Testis (tissue), 3 donors: Measurements from ENCODE around the gene IRGC. TPM values are rescaled to one million over a fixed set of nuclear protein-coding genes. Genes with fewer than 3 reads are reported as not detected.

Source experiments
- DNase-seq: peaks from one replicate; pipeline ENCODE4 v3.0.0-alpha.2; 2019
- H3K27ac ChIP-seq, 2 donors: fragments of 200-600 bp; sonication (generic); one replicate each; pipeline ENCODE4 v1.5.1; 2019
- H3K27me3 ChIP-seq: fragments of 200-600 bp; sonication (generic); one replicate; pipeline ENCODE4 v1.5.1; 2019
- H3K36me3 ChIP-seq: fragments of 200-600 bp; sonication (generic); one replicate; pipeline ENCODE4 v1.5.1; 2017; ENCODE audit warnings: low read depth; ENCODE audit errors: missing control alignments
- H3K4me1 ChIP-seq: fragments of 200-600 bp; sonication (generic); one replicate; pipeline ENCODE4 v1.5.1; 2019
- H3K4me3 ChIP-seq, 2 donors: fragments of 200-600 bp; sonication (generic); one replicate each; pipeline ENCODE4 v1.5.1; 2017 to 2019
- H3K9me3 ChIP-seq: fragments of 200-600 bp; sonication (generic); one replicate; pipeline ENCODE4 v1.5.1; 2017
- CTCF ChIP-seq, 3 experiments: fragments of 450-650 bp in 2 of 3; fragments of 200-600 bp in 1 of 3; sonication (generic) in 1 of 3; IDR thresholded peaks; one replicate each; pipeline ENCODE4 v1.5.1; 2016 to 2019; ENCODE audit warnings: antibody characterized with exemption in 3 of 3, mild to moderate bottlenecking in 2 of 3, moderate library complexity in 1 of 3
- POLR2A ChIP-seq: fragments of 450-650 bp; IDR thresholded peaks from one replicate; pipeline ENCODE4 v1.6.1; 2017; ENCODE audit warnings: antibody characterized with exemption, mild to moderate bottlenecking, moderate library complexity
- WGBS, 2 donors: methylation state at CpG; one replicate each; pipeline ENCODE4 v1.1.5; 2018; 5-methylcytosine and 5-hydroxymethylcytosine counted together
- intact Hi-C: fragments of 100-400 bp; cut with DNase I; formaldehyde crosslinking; loops from one replicate; pipeline ENCODE4 v1.15.1; 2023; ENCODE audit warnings: low total_unique reads
- polyA plus RNA-seq: library from polyadenylated mRNA; stranded (reverse); fragments of 350-450 nt; fragmentation: Illumina TruSeq; extraction: RNeasy Lipid Tissue Mini Kit (QIAGEN cat#74804); gene quantifications from one replicate; pipeline ENCODE4 v1.2.3, GENCODE V29; 2014; ENCODE audit warnings: low read depth, low replicate concordance; ENCODE audit not compliant: insufficient read depth
- total RNA-seq, 2 donors: library from RNA; depleted of rRNA; stranded (reverse); fragments of >200 nt; gene quantifications; one replicate each; pipeline ENCODE4 v1.2.3, GENCODE V29; 2016

IRGC gene
- total and polyA plus RNA-seq, 3 donors from 2014 or later = 97.4 to 218 (median 167) TPM

DNA sequence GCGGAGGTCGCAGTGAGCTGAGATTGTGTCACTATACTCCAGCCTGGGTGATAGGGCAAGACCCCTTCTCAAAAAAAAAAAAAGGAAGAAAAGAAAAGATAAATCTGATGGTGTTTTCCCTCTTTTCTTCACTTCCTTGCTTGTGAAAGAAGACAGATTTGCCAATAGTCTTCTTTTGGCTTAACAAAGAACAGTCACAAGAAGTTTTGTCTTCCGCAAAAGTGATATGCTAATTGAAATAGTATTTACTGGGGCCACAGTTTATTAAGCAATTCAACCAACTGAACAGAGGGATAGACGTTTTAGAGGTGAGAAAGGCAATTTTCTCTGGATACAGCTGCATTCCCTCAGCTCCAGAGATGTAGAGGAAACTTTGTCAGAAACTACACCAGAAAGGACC is 23.0 kb upstream of the IRGC start:
- no peaks in the 10 kb centered on the region for H3K4me1 ChIP-seq
- H3K4me3 ChIP-seq = no peak overlapping the region
- H3K9me3 ChIP-seq = no peaks in the 10 kb centered on the region
- intact Hi-C loops = no loop called here
- DNase-seq = no peak
- H3K27me3 ChIP-seq = no peaks in the 10 kb centered on the region
- TF ChIP-seq CTCF (IDR thresholded peaks at IDR 0.05) = no peak
- TF ChIP-seq POLR2A = no peak
- WGBS, 2 donors = 81 to 82% methylated on average over 4 of the region's 4 CpGs
- H3K27ac ChIP-seq = no peak overlapping the region
- H3K36me3 ChIP-seq = no peaks in the 10 kb centered on the region

DNA sequence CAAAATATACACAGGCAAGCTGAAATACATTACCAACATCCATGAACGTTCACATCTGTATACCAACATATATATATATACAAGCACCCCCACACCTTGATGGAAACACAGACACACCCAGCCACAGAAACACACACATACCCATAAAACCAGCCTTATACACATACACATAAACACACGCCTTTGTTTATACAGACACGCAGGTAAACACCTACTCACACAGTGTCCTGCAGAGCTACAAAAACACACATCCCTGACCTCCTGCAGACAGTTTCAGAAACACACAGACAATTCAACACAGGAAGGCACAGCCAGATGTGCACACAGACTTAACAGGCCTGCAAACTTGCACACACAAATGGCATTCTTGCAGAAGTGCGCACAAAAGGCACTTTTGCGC is 21.3 kb upstream of the IRGC start:
- intact Hi-C loops = no loop called here
- 83 to 93% methylated on average over 5 of the region's 5 CpGs for WGBS, 2 donors
- TF ChIP-seq POLR2A (no peak), CTCF (IDR thresholded peaks at IDR 0.05) (no peak)
- Histone ChIP-seq H3K4me1 (peaks cover 4% of the 10 kb centered on the region), H3K27ac (no peak overlapping the region), H3K27me3 (no peaks in the 10 kb centered on the region), H3K9me3 (no peaks in the 10 kb centered on the region), H3K36me3 (no peaks in the 10 kb centered on the region), H3K4me3 (no peak overlapping the region)
- DNase-seq = no peak

DNA sequence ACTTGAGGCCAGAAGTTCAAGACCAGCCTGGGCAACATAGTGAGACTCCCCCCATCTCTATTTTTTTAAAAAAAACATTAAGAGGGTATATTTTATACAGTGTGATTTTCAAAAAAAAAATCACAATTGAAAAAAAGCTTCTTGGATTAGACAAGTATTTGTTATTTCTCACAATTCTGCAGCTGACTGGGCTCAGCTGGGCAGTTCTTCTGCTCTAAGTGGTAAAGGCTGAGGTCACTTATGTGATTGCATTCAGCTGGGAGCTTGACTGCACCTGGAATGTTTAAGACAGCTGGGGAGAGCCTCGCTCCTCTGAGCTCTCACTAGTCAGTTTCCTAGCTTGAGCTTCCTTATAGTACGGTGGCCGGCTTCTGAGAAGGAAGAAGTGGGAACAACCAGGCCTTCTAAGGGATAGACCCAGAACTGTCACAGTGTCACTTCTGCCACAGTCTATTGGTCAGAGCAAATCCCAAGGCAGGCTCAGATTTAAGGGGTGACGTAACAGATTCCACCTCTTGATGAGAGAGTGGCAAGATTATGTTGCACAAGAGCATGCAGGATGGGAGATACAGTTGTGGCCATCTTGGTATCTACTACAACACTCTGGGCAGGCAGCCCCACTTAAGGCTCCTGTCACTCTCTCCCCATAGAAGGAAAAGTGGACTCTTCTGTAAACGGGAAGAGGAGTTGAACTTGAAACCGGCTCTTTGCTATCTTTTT is 19.7 kb upstream of the IRGC start:
- 81 to 95% methylated on average over 6 of the region's 6 CpGs for WGBS, 2 donors
- H3K27me3 ChIP-seq = no peaks in the 10 kb centered on the region
- H3K9me3 ChIP-seq = no peaks in the 10 kb centered on the region
- no peaks in the 10 kb centered on the region for H3K36me3 ChIP-seq
- peaks cover 10% of the 10 kb centered on the region for H3K4me1 ChIP-seq
- intact Hi-C loops = no loop called here
- DNase-seq = no peak
- no peak overlapping the region for H3K27ac ChIP-seq
- H3K4me3 ChIP-seq = no peak overlapping the region
- TF ChIP-seq CTCF (IDR thresholded peaks at IDR 0.05) = no peak
- no peak for TF ChIP-seq POLR2A

- Histone ChIP-seq H3K4me3 (no peak overlapping the region), H3K27ac (no peak overlapping the region), H3K4me1 (peaks cover 10% of the 10 kb centered on the region), H3K9me3 (no peaks in the 10 kb centered on the region), H3K27me3 (no peaks in the 10 kb centered on the region), H3K36me3 (no peaks in the 10 kb centered on the region)
- 63 to 78% methylated on average over 2 to 4 of the region's 5 CpGs for WGBS, 2 donors
- intact Hi-C loops = no loop called here
- no peak for DNase-seq
- no peak for TF ChIP-seq POLR2A
- TF ChIP-seq CTCF (IDR thresholded peaks at IDR 0.05) = no peak
These were observed 18.6 kb upstream of the IRGC start for GRCh38 chr19:43697295-43697694.
